GM18505 (cell line): Measurements from ENCODE around the gene SNF8.

Source experiments
- ATAC-seq: cut with Tn5 transposase; IDR thresholded peaks from one replicate; pipeline ENCODE4 v1.9.1; 2021; ENCODE audit not compliant: unreplicated experiment
- POLR2A ChIP-seq: IDR thresholded peaks from 4 replicates; pipeline ENCODE4 v1.6.1; 2011; ENCODE audit warnings: borderline replicate concordance; ENCODE audit not compliant: insufficient read depth, insufficient read length; ENCODE audit errors: extremely low read depth

Gene SNF8

DNA sequence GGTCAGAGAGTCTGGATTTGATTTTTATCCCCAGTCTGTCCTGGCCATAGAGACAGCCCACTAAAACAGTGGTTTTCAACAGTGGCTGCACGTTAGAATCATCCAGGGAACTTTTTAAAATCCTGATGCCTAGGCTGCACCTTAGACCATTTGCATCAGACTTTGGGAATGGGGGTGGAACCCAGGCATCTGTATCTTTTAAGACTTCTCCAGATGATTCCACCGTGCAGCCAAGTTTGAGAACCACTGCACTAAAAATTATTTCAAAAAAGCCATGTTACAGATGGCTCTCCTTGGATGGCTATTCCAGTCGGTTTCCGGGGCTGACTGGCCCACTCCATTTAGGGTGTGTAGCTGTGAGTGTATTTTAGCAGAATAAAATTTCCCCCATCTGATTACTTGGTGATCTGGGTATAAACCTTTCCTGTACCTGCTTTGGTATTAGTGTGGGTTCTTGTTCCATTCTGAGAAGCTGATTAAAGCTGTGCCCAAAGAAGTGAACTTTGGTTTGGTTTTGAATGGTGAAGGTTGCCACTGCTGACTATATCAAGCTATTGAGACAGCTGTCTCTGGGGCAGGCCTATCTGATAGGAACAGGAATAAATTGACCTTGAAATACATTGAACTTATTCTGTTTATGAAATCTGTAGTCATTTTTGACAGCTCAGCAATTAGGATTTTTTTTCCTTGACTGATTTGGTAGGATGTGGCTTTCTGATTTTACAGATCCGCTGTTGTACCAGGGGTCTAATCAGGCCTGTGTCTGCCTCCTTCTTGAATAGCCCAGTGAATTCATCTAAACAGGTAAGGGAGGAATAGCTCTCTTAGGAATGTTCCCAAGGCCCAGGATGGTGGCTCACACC, 50.8 kb downstream of the SNF8 start:
- no peak for TF ChIP-seq POLR2A
- no peak for ATAC-seq

DNA sequence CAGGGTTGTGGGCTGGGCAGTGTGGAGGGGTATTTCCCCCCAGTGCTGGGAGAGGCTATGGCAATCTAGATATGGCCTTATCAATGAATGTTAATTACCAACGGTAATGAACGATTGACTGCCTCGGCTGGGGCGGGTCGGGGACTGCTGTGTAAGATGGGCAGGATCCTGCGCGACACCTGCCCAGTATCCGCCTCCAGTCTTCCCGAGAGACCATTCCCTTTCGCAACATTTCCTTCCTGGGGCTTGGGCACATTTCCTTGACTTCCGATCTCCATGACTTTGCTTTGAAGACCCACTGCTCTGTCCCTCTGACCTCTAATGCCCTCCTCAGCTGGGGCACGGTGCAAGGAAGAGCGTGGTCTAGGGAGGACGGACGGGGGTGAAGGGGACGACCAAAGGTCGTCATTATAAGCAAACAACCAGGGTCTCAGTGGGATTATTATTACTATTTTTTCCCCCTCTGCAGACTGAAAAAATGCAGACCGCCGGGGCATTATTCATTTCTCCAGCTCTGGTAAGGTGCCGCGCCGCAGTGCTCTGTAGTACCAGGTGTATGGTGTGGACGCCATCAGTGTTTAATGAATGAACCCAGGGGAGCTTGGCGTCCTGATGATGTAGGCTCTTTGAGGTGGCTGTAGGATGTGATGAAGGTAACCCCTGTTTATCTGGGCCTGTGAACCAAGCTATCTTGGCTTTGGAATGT, 51.5 kb downstream of the SNF8 start:
- peak; percentile 8 for ATAC-seq

DNA sequence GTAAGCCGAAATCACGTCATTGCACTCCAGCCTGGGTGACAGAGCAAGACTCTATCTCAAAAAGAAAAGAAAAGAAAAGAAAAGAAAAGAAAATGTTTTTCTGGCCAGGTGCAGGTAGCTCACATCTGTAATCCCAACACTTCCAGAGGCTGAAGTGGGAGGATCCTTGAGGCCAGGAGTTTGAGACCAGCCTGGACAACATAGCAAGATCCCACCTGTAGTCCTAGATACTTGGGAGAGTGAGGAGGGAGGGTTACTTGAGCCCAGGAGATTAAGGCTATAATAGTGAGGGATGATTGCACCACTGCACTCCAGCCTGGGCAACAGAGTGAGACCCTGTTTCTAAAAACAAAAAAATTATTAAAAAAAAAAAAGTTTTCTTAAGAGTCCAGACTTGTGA, 54.6 kb downstream of the SNF8 start:
- ATAC-seq = no peak

More for the DNA sequence above, 51.5 kb downstream of the SNF8 start:
- TF ChIP-seq POLR2A = no peak

DNA sequence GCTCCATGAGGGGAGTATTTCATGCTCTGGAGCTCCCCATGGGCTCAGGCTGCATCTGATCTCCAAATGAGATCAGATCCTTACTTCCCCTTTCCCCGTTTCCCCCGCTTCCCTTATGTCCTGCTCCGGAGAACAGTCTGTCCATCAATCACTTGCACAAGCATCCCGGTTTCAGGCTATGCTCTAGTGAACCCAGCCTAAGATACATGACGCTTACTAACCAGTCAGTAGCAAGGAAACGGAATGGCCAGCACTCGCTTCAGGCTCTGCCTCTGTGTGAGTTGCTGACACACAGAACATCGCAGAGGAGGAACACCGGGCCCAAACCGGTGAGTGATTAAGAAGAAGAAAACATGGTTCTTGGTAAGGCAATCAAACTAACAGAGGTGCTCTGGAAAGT, 61.5 kb downstream of the SNF8 start:
- no peak for TF ChIP-seq POLR2A
- ATAC-seq = no peak

More for the DNA sequence above, 54.6 kb downstream of the SNF8 start:
- TF ChIP-seq POLR2A = no peak

DNA sequence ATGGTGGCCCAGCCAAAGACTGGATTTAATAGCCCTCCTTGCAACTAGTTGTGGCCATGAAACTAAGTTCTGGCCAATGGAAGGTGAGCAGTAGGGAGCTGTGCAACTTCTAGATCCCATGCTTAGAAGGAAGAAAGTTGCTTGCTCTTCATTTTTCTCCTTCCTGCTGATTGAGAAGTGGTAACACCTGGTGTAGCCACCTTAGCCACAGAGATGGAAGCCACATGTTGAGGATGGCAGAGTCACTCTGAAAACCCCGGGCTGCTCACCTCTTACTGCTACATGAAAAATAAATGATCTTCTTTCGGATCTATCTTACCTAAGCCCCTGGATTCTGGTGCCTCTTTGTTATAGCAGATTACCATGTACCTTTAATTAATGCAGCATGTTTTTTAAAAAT, 62.4 kb downstream of the SNF8 start:
- TF ChIP-seq POLR2A = no peak

More for the DNA sequence above, 62.4 kb downstream of the SNF8 start:
- no peak for ATAC-seq
